Chondrocyte (in vitro differentiated cells): ENCODE measurements around the gene BCAT1. TPM values are rescaled to one million over a fixed set of nuclear protein-coding genes. Genes with fewer than 3 reads are reported as not detected.

Source experiments
- DNase-seq: peaks from one replicate; pipeline ENCODE4 v3.0.0; 2021; ENCODE audit warnings: mixed read lengths, low spot score
- H3K27ac Mint-ChIP-seq: one replicate; pipeline ENCODE4 v1.8.0; 2021; ENCODE audit warnings: mild to moderate bottlenecking, moderate library complexity, mixed read lengths; ENCODE audit not compliant: unreplicated experiment
- H3K27me3 Mint-ChIP-seq: 2 replicates; pipeline ENCODE4 v1.8.0; 2021; ENCODE audit warnings: low read depth, mixed read lengths
- H3K36me3 Mint-ChIP-seq: 2 replicates; pipeline ENCODE4 v1.8.0; 2021; ENCODE audit warnings: low read depth, mixed read lengths
- H3K4me1 Mint-ChIP-seq: 2 replicates; pipeline ENCODE4 v1.8.0; 2021; ENCODE audit warnings: low read depth, mild to moderate bottlenecking, mixed read lengths
- H3K4me3 Mint-ChIP-seq: one replicate; pipeline ENCODE4 v1.8.0; 2021; ENCODE audit warnings: mild to moderate bottlenecking, moderate library complexity, mixed read lengths; ENCODE audit not compliant: unreplicated experiment
- H3K9me3 Mint-ChIP-seq: 2 replicates; pipeline ENCODE4 v1.8.0; 2021; ENCODE audit warnings: low read depth, mixed read lengths
- CTCF ChIP-seq: fragments of 200-600 bp; sonication (generic); IDR thresholded peaks from 2 replicates; pipeline ENCODE4 v1.5.0; 2021; ENCODE audit warnings: antibody characterized with exemption, mild to moderate bottlenecking, moderate library complexity
- total RNA-seq: library from RNA; stranded (reverse); gene quantifications from 3 replicates; pipeline ENCODE4 v1.2.1, GENCODE V29; 2021

BCAT1 gene
- total RNA-seq, 1 donor from 2014 or later: 240 TPM

- Mint-ChIP-seq H3K27me3 (no peaks in the 10 kb centered on the region), H3K4me3 (no peak overlapping the region), H3K4me1 (peaks cover 50% of the 10 kb centered on the region), H3K9me3 (no peaks in the 10 kb centered on the region), H3K36me3 (no peaks in the 10 kb centered on the region), H3K27ac (no peak overlapping the region)
- no peak for TF ChIP-seq CTCF
- no peak for DNase-seq
Observed at GRCh38 chr12:24773996-24774395, 174.9 kb downstream of the BCAT1 start.

- no peak overlapping the region for H3K27ac Mint-ChIP-seq
- H3K4me3 Mint-ChIP-seq: no peak overlapping the region
- no peaks in the 10 kb centered on the region for H3K36me3 Mint-ChIP-seq
- H3K9me3 Mint-ChIP-seq: peaks cover 2% of the 10 kb centered on the region
- no peak for DNase-seq
- peaks cover 38% of the 10 kb centered on the region for H3K4me1 Mint-ChIP-seq
- H3K27me3 Mint-ChIP-seq: no peaks in the 10 kb centered on the region
- TF ChIP-seq CTCF: no peak
Observed at GRCh38 chr12:24772813-24773212, 176.1 kb downstream of the BCAT1 start.

- no peak for TF ChIP-seq CTCF
- Mint-ChIP-seq H3K27ac (no peak overlapping the region), H3K4me3 (no peak overlapping the region), H3K27me3 (no peaks in the 10 kb centered on the region), H3K9me3 (peaks cover 9% of the 10 kb centered on the region), H3K36me3 (peaks cover 1% of the 10 kb centered on the region), H3K4me1 (peaks cover 19% of the 10 kb centered on the region)
- no peak for DNase-seq
Observed at GRCh38 chr12:24770821-24771220, 178.1 kb downstream of the BCAT1 start.

- H3K36me3 Mint-ChIP-seq: peaks cover 1% of the 10 kb centered on the region
Observed at GRCh38 chr12:24770334-24770733, 178.6 kb downstream of the BCAT1 start.

GRCh38 chr12:24769682-24770081 lies 179.2 kb downstream of the BCAT1 start:
- TF ChIP-seq CTCF: no peak
- no peak for DNase-seq
- Mint-ChIP-seq H3K4me1 (peaks cover 10% of the 10 kb centered on the region), H3K9me3 (peaks cover 9% of the 10 kb centered on the region), H3K4me3 (no peak overlapping the region), H3K36me3 (peaks cover 1% of the 10 kb centered on the region), H3K27me3 (no peaks in the 10 kb centered on the region), H3K27ac (no peak overlapping the region)

More at GRCh38 chr12:24770334-24770733, 178.6 kb downstream of the BCAT1 start:
- no peak overlapping the region for H3K4me3 Mint-ChIP-seq
- peaks cover 15% of the 10 kb centered on the region for H3K4me1 Mint-ChIP-seq
- peaks cover 9% of the 10 kb centered on the region for H3K9me3 Mint-ChIP-seq
- TF ChIP-seq CTCF: no peak
- no peak for DNase-seq
- H3K27me3 Mint-ChIP-seq: no peaks in the 10 kb centered on the region
- no peak overlapping the region for H3K27ac Mint-ChIP-seq
